GM18498 (cell line): Measurements from ENCODE around the gene PDCD4.

ENCODE experiments used
- ATAC-seq: cut with Tn5 transposase; IDR thresholded peaks from one replicate; pipeline ENCODE4 v1.9.1; 2021; ENCODE audit warnings: mild to moderate bottlenecking, moderate library complexity; ENCODE audit not compliant: unreplicated experiment

Gene PDCD4

DNA sequence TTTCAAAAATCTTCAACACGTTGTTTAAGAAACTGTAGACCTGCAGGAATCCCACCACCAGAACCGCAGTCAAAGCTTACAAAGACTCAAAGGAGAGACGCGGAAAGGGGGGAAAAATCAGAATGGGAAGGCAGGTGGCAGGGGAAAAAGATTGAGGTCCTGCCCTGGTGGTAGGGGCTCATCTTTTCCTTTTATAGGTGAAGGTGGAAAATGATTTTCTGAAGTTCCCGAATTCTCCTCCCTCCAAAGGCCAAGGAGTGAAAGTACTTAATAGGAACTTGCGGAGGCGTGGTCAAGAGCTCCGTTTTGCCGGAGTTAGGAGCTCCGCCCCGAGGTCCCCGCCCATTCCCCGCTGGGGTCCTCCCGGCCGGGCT, 46.5 kb downstream of the PDCD4 start:
- ATAC-seq, result no peak

DNA sequence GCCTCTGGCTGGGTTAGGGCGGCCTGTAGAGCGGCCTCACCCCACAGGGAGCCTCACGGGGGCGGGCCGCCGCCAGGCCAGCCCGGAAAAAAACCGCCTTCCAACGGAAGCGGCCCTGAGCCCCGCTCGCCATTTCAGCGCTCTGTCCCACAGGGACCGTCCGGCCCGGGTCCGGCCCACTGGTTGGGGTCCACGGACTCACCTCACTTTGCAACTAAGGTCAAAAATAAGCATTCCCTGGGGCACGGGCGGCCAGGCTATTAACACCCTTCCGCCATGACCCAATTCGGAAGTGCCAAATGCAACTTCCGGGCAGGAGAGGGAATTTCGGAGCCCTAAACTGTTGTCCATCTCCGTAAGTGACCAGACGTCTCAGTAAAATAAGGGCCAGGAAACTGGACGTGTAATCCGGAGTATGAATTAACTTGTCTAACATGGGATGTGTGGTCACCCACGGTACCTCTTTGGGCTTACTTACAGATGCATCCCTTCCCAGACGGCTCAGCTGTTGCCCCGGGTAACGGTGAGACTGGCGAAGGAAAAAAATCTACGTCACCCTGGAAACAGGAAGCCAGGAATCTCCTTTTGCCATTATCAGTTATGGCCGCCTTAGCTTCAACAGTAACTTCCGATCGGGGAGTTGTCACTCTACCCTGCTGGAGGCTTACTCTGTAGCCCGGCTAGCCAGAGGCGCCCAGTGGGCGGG, 47.1 kb downstream of the PDCD4 start, which contains the start of gene BBIP1:
TSS of gene BBIP1 (minus strand) at position 538 of the 706 bp plus-strand sequence. CDS start 1,023 bp downstream, outside the sequence.
- peak; percentile 87 for ATAC-seq

DNA sequence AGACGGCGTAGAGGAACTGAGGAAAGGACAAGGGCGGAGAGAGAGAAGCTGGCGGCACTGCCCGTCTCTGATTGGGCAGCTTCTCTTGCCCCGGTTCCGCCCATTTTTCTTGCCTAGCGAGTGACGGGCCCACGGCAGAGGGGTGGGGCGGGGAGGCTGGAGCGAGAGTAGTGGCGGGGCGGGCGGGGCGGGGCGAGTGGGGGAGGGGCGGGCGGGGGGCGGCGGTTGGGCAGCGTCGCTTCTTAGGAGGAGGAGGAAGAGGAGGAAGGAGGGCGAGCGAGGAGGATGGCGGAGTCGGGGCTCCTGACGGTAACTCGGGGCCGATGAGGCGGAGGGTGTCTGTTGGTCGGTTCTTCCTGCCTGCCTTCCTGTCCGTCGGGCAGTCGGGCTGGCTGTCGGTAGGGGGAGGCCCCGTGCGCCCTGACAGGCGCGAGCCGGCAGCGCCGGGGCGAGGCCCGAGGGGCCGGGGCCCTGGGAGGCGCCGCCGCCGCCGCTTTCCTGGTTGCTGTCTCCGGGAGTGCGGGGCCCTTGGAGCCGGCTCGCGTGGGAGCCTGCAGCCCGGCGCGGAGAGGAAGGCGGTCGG, 47.7 kb downstream of the PDCD4 start, which contains the start of gene SHOC2:
TSS of gene SHOC2 (plus strand) at position 256 of the 583 bp plus-strand sequence. CDS start 44,755 bp downstream, outside the sequence.
- peak; percentile 16 for ATAC-seq

DNA sequence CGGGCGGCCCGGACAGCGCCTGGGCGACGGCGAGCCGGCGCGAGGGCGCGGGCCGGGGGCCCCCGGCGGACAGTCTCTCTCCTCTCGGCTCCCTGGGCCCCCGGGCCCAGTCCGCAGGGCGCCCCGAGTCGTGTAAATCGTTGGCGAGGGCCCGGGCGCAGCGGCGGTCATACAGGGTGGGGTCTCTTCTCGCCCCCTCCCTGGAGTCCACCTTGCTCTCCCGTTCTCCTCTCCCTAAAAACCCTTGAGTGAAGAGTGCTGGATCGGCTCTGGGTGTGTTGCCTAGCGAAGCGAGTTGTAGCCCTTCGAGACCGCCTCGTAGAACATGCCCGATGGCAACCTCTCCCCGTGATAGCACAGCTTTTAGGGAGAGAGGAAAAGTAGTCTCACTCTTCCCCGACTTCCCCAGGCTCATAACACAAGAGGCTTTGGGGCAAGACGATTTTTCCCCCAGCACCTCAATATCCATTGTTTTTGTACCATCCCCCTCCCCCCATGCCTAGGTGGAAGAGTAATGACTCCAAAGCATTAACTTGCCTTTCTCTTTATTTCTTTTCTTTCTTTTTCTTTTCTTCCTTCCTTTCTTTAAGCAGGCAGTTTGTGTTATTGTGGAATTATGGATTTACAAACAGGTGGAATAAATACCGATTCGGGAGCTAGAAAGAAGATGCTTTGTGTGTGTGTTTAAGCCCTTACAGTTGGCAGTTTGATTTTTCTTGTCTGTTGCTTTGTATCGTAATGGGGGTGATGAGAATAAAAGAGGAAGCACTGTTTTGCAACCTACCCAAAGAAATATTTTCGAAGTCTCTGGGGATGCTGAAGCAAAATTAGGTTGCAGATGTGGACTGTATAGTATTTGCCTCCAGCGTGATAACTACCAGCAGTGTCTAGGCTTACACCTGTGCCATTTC, 48.5 kb downstream of the PDCD4 start:
- ATAC-seq, result peak; percentile 23

DNA sequence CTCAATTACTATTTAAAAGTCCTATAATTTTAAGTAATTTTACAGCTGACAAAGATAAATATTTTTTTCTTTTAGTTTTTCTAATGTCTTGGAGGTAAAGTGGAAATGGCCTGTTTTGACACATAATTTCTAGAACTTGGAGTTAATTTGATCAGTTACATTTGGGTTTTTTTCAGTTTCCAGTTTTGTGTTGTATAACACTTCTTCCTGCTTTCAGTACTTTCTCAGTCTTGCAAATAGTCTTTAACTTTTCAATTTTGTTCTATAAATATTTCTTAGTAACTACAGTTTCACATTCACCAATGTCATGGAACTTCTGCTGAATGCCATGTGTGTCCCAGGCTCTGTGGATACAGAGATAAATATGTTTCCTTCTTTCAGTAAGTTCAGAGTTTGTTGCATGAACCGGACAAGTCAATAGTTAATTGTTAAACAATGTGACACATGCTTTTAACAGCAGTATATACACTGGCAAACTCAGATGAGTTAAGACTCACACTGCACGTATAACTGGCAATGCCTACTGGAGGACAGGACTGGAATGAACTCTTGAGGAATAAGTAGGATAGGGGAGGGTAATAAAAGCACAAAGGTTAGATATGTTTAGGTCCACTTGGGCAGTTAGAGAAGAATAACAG, 52.2 kb downstream of the PDCD4 start:
- ATAC-seq, result no peak

DNA sequence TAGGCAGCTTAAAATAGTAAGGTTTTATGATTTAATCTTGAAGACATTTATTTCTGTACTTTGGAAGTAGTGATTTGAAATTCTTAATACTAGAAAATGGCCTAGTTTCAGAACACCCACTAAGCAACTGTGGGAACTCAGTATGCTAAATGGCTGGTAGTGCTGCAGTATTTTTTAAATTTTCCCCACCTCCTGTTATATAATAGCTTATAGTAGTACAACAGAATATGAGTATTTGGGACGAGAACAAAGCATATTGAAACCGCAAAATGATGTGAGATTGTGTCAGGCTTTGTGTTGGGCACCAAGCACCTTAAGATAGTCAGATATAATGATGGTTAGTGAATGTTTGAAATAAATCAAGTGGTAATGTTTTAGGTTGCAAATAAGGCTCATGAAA, 55.7 kb downstream of the PDCD4 start:
- ATAC-seq, result no peak

DNA sequence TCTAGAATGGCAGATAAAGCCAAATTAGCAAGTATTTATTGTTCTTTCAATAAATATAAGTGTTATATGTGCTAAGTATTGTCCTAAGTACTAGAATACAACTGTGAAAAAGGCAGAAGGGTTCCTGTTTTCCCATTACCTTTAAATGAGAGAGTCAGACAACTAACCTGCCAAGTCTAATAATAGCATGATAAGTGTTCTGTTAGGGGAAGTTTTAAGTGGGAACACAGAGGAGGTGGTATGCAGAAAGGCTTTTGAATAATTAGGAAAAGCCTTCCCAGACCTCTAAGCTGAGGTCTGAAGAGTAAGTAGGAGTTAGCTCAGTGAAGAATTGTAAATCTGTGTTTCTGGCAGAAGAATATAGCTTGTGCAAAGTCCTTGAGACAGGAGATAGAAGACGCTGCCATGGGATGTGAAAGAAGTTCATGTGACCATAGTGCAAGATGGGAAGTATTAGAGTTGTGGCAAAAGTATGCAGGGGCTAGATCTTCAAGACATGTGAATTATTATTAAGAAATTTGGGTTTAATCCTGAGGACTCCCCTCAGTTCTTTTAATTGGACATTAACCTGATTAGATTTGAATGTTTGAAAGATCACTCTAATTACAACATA, 60.1 kb downstream of the PDCD4 start:
- no peak for ATAC-seq

DNA sequence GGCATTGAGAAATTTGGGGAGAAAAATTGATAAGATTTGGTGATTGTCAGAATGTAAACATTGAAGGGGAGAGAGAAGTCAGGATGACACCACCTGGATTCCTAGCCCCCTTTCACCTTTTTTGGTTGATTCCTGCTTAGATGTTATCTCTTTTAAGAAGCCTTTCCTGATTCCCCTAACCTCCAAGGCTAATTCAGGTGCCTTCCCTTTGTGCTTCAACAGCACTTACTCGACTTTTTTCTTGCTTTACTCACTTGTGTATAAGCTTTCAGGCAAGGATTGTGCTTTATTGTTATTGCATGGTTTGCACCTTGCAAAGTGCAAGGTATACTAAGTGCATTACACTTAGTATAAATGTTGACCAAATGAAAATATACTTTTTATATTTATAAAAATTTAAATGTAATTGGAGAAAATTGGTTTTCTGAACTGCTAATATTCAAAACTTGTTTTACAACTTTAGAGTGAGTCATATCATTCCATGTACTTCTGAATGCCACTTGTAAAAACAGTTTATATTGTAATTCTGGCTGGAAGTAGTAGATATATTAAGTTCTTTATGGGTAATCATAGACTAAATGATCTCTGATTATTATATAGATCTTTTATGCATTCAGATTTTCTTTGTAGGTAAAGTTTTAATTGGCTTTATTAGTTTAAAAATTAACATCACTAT, 60.9 kb downstream of the PDCD4 start:
- no peak for ATAC-seq

DNA sequence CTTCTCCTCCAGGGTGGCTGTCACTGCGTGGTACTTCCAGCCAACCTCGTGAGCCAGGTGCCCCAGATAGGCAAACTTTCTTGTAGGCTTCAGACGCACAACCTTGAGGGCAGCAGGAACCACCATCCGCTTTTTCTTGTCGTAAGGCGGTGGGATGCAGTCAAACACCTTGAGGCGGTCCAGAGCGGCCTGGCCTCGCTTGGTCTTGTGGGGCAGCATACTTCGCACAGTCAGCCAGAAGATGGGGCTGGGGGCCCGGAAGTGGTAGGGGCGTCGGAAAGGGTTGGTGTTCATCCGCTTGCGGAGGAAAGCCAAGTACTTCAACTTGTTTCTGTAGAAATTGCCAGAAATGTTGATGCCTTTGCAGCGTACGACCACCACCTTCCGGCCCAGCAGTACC, 65.0 kb downstream of the PDCD4 start:
- ATAC-seq, result no peak

DNA sequence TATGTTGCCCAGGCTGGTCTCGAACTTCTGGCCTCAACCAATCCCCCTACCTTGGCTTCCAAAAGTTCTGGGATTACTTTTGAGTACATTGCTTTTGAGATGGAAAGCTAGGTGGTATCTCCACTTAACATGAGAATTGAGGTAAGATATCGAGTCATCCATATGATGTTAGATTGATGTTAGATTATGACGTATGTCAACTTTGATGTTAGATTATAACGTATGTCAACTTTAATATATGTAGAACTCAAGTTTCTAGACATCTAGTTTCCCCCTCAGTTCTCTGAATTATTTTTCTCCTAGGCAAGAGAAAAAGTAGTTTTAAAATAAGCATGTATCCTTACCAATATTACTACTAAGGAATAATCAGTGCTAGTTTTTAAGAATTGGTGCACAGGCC, 67.7 kb downstream of the PDCD4 start:
- ATAC-seq, result no peak

DNA sequence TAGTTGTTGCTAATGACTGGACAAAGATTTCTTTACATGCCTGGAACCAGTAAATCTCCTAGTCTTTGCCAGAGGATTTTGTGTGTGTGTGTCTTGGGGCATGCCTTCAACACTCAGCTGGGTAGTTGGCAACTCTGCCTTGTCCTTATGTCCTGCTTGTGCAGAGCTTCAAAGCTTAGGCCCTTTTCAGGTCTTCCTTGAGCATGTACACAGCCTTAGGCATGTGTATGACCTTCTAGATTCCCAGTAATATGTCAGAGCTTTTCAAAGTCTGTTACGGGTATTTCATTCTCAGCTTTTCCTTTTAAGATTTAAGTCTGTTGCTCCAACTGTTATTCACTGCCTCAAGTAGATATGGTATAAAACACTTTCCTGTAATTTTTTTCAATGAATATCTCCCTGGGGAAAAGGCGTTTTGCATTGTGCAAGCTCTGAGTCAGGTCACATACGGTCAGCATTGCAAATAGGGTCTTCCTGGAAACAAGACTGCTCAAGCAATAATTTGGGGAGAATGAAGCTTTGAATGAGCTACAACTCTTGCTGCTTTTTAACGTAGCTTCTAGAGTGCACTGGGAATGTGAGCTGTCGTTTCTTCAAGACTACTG, 73.2 kb downstream of the PDCD4 start:
- ATAC-seq, result no peak

DNA sequence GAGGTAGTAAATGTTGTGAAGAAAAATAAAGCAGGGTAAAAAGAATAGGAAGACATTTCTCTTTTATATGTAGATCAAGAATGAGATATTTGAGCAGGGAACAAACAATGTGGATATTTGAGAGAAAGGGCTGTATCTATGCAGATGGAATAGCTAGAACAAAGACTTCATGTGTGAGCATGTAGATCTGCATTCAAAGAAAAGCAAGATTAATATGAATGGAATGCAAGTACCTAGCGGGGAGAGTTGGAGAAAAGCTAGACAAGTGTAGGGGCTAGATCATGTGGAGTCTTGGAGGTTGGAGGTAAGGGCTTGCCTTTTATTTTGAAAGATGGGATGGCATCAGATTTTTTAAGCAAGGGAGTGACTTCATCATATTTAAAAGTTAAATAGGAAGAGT, 74.8 kb downstream of the PDCD4 start:
- ATAC-seq, result no peak

DNA sequence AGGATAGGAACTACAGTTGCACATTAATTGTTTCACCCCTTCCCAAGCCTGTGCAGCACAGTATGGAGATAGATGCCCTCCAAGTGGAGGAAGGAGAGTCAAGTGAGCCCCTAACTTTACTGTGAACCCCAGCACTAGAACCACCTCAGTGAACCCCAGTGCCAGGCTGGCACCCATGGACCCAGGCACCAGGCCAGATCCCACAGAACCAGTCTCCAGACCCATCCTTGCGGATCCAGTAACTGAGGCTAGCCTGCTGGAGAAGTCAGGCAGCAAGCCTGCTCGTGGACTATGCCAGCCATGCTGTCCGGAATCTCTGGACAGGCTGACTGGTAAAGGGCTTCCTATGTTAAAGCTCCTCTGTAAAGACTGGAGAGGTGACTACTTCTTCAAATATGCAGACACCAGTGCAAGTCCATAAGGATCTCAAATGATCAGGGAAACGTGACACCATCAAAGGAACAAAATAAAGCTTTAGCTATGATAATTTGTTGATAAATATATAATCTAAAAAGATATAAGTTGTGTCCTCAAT, 75.4 kb downstream of the PDCD4 start:
- ATAC-seq, result no peak
